ENCODE data around the gene UNK.

GRCh38 chr17:75759457-75759856 is 25.1 kb upstream of the UNK start:
- no peak for TF ChIP-seq GATA2 (IDR thresholded peaks at IDR 0.05; ENCODE audit: low read depth, low read length)
- no peak for TF ChIP-seq GATA3 (IDR thresholded peaks at IDR 0.05; ENCODE audit: low read depth, low read length)

All from SH-SY5Y (cell line).